Measurements from ENCODE around the gene NDUFAF3.

DNA sequence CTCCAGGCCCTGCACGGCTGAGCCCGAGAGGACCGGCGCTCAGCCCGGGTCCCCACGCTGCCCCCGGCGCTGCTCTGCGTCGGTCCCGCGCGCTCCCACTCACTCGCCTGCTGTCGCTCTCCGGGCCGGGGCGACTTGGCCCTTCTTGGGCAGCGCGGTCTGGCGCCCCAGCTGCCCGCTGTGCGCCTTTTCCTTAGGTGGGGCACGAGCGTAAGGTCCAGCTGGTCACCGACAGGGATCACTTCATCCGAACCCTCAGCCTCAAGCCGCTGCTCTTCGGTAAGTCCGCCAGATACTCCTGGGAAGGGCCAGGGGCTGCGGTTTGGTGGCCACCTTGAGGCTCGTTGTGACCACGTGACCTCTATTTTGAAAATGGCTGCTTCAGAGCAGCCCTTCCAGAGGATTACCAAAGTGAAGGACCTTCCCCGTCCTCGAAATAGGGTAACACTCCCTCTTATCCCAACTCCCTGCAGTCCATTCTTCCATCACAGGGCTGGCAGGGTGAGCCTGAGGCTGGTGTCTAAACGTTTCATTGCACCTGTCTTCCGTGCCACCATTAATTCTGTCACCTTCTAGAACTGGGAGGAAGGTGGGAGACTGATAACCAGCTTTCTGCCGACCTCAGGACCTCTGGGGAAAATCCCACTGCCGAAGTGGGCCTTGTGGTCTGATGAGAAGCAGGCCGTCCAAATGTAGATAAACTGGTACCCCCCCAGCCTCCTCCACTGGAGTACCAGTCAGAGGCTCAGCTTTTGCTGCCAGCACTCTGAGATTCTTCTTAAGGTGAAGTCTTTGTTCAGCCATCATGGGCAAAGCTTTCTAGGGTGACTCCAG is 31.1 kb upstream of the NDUFAF3 start:
- TF ChIP-seq, protein P1, sequence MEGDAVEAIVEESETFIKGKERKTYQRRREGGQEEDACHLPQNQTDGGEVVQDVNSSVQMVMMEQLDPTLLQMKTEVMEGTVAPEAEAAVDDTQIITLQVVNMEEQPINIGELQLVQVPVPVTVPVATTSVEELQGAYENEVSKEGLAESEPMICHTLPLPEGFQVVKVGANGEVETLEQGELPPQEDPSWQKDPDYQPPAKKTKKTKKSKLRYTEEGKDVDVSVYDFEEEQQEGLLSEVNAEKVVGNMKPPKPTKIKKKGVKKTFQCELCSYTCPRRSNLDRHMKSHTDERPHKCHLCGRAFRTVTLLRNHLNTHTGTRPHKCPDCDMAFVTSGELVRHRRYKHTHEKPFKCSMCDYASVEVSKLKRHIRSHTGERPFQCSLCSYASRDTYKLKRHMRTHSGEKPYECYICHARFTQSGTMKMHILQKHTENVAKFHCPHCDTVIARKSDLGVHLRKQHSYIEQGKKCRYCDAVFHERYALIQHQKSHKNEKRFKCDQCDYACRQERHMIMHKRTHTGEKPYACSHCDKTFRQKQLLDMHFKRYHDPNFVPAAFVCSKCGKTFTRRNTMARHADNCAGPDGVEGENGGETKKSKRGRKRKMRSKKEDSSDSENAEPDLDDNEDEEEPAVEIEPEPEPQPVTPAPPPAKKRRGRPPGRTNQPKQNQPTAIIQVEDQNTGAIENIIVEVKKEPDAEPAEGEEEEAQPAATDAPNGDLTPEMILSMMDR (IDR thresholded peaks at IDR 0.05; ENCODE audit: extremely low read depth in 1 of 2, insufficient read depth in 1 of 2, low read depth in 1 of 2, low read length in 2 of 2), result no peak
- no peak for TF ChIP-seq GATA2 (IDR thresholded peaks at IDR 0.05; ENCODE audit: insufficient read depth, insufficient read length, low read depth, low read length)
- TF ChIP-seq POLR2AphosphoS5 (IDR thresholded peaks at IDR 0.05; ENCODE audit: insufficient read depth, low read depth, low read length), result peak; percentile 8
